GM21529 (cell line): ENCODE measurements around the gene RPS6KA5.
"Not testable (repeated sequence)": the region's sequence is repeated elsewhere in the genome, so short reads cannot be mapped to it uniquely, and the experiment has no call there.

Experiments
- ATAC-seq: cut with Tn5 transposase; IDR thresholded peaks from one replicate; pipeline ENCODE4 v1.9.1; 2021; ENCODE audit not compliant: unreplicated experiment

Gene RPS6KA5

DNA sequence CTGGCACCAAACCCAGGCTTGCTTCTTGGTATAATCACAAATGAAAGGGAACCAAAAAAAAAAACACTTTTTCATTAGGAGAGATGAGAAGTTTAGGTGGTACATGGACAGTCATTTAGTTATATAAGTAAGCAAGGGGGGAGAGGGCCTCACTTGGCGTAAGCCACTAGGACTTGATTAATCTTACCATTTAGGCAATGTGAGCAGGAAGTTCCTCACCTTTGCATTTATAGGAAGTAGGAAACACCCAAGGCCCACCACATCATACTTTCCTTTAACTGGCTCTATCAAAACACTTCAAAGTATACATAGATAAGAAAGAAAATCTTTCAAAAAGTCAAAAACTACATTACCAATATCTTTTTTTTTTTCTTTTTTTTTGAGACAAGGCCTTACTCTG lies 6.7 kb upstream of the RPS6KA5 start:
- no peak for ATAC-seq

DNA sequence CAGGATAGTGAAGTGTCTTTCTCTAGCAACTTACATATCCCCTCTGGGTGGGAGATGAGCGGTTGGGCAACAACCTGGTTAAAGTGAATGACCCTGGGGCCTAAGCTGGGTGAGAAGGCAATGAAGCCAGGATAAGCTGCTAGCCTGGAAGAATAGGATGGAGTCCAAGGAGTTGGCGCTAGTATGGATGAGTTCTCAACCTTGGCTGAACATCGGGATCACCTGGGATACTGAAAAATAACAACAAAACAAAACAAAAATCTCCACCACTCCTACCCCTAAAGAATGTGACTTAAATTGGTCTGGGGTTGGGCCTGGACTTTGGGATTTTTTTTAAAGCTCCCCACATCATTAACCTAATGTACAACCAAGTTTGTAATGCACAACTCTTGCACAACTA lies 4.8 kb upstream of the RPS6KA5 start:
- ATAC-seq: no peak

DNA sequence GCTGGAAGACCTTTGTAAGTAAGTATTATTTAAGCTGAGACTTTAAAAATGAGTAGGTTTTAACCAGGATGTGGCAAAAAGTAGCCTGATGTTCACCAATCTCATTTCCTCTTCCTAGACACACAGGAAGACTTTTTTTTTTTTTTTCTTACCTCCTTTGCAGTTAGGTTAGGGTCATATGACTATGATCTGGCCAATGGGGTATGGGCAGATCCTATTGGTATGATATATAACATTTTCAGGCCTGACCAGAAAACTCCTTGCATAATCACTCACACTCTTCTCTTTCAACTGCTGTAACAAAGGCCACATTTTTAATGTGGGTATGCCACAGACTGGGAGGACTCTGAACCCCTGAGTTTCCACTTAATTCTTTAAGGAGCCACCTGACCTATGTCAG lies 2.7 kb upstream of the RPS6KA5 start:
- no peak for ATAC-seq

DNA sequence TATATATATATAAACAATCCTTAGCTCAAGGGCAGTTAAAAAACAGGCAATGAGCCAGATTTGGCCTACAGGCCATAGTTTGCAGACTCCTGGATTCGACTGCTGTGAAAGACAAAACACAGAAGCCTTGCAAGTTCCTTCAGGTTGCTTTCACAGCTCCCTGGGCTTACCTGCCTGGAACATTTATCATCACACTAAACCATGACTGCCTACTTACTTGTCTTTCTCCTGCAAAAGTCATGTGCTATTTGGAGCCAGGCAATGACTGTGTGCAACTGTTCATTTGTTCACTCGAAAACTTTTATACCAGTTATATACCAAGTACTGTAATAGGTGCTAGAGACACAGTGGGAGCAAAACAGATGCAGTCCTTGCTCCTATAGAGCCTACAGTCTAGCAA lies 2.2 kb upstream of the RPS6KA5 start:
- ATAC-seq: no peak

DNA sequence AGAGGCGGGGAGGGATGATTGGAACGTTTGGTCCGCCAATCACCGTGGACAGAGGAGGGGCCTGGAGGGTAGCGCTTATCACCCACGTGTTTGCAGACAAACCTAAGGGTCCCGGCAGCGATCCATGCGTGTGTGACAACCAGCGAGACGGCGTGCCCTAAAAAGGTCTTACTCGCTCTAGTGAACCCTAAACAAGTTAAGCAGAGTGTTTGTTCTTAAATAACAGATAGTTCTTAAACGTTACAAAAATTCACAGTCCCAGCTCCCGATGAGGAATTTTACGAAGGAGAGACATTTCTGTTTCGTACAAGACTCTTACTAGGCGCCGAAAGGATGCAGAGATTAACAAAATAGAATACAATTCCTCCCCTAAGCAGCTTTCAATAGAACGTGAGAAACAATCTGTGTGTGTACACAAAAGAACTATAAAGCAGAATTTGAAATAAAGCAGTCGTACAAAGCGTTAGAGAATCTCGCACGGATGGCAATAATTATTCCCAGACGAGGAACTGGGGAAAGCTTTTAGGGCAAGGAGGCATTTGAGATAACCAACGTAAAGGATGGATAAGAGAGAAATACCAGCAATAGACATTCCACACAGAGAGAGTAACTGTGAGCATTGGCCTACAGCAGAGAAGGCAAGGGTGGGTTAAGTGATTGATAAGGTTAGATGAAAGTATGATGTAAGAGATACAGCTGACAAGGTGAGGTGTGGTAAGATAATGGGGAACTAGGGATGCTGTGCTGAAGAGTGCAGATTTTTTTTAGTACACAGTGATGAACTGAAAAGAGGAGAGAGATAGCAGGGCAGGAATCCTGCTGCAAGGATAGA lies 831 bp upstream of the RPS6KA5 start:
- ATAC-seq: no peak

DNA sequence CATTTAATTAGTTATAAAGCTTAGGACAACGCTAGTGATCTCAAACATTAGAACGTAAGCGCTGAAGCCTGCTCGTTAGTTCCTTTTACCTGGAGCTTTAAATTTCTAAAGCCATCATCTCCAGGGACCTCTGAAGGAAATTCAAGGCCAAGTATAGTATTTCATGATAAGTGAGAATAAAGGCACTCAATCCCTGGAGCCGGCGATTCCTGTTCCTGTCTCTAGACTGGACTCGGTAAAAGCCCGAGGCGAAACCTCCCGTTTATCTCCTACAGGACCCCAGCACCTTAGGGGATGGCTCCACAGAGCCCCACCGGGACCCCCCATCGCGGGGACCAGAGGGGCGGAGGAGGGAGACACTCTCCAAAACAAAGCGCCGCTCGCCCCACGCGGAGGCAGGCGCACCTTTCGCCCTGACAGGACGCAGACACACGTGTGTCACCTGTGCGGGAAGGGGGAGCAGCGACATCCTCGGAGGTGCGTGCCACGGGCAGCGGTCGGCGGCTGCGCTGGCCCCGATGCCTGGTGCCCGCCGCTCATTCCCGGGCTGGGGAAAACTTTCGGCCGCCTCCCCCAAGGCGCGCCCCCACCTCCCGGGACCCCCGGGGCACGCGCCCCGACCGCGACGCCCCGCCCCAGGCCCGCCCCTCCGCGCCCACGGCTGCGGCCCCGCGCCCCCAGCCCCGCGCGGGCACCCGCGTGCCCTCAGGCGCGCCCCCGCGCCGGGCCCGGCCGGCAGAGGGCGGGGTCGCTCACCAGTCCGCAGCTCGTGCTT lies 678 bp downstream of the RPS6KA5 start:
- ATAC-seq: peak; percentile 20

DNA sequence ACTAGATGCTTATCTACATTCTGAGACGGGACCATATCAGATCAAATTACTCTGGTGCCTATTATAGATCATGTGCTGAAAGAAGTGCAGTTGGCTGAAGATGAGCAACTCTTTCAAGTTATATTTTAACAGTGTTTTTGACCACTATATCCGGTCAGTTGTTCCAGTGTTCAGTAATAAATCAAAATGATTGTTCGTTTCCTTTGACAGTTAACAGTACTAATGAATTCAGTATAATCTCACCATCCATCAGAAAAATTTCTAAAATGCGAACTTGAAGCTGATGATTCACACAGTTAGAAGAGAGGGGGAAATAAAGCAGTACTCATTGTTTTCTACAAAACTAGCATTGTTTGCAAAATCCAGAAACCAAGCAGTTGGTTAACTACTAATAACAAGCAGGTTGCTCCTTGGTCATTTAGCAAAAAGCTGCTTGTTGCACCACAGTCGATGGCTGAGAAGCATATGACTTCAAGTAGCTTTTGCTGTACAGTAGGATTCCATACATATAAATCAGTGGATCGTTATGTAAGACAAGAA lies 2.3 kb downstream of the RPS6KA5 start:
- no peak for ATAC-seq

DNA sequence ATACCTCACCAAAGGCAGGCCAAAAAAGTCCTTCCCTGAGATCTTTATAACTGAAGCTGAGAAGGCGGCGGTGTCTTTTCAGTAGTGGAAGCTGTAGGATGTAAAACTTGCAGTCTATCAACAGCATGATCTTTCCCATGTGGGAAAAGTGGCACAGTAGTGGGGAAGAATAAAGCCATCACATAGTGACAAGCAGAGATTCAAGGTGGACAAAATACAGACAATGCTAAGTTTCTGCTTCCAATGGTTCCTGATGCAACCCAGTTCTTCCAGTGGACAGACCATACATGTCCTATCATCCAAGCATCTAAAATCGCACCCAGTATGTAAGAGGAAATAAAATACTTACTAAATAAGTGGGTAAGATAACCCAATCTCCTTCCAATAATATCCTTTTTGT lies 4.1 kb downstream of the RPS6KA5 start:
- ATAC-seq: no peak

DNA sequence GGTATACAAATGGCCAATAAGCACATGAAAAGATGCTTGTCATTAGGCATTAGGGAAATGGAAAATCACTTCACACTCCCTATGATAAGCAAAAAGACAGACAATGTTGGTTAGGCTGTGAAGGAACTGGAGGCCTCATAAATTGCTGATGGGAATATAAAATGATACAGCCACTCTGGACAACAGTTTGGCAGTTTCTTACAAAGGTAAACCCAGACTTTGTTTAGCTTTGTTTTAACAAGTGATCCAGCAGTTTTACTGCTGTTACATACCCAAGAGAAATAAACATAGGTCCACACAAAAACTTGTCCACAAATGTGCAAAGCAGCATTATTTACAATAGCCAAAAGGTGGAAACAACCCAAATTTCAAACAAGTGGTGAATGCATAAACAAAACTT lies 5.4 kb downstream of the RPS6KA5 start:
- no peak for ATAC-seq

DNA sequence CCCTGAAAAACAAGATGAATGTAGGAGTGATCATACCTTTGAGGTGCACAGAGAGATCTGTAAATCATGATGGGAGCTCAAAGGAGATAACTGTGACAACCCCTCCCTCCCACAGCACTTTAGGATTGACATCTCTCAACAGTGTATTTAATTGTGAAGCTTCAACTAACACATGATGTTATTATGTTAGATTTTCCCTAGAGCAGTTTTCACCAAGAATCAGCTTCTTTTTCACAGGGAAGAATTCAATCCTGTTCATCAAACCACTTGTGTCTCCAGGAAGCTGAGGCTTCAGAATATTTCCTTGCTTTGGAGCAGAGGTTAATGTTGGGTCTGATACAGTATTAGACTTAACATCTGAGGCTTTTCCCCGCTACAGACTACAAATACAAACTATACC lies 11.8 kb downstream of the RPS6KA5 start:
- ATAC-seq: no peak

DNA sequence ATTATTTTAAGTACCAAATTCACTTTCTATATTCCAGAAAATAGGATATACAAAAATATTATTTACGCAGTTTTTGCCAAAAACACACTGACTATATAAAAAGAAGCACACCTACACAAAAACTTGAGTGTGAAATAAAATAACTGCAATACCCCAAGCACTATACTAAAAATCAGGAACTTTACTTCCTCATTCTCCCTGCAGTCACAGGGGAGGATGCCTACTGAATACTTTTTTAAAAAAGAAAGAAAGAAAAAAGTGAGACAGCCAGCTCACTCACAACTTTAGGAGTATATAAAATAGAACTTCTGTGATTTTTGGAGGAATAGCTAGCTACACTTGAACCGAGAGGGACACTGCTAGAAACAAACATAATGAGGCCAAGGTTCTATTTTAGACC lies 12.2 kb downstream of the RPS6KA5 start:
- no peak for ATAC-seq

DNA sequence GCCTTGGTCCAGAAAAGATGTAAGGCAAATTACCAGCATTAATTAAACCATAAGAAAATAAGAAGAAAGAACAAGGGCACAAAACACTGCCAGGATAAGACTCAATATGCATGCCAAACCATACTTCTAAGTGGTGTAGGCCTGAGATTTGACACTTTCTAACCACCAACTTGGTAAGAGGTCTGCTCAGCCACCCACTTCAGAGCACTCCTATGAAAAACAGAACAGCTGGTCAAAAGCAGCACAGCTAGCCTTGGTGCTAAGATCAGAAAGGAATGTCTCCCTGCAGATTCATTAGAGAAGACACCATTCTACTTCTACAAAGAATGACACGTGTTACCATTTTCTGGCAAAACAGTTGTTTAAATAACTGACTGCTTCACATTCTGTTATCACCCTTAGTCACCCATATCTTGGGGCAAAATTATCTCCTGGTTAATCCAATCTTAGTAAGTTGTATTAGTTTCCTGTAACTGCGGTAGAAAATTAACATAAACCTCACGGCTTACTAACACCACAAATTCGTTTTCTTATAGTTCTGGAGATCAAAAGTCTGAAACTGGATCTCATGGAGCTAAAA lies 13.2 kb downstream of the RPS6KA5 start:
- no peak for ATAC-seq

DNA sequence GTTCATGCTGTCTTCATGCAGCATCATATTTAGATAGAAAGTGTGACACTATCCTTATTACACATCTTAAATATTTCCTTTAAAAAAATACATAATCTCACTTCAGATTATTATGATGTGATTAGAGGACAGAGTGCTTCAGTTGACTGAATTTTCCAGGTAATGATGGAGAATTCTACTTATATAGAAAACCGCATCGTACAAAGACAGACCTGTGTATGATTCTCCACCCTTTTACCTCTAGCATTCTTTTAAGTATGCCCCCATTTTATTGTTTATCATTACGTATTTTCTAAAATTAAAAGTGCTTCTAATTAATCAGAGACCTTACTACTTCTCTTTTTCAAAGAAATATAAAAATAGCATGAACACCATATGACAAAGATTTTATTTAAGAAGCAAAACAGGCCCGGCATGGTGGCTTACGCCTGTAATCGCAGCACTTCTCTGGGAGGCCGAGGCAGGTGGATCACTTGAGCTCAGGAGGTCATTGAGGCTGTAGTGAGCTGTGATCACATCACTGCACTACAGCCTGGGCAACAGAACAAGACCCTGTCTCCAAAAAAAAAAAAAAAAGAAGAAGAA lies 13.9 kb downstream of the RPS6KA5 start:
- no peak for ATAC-seq

DNA sequence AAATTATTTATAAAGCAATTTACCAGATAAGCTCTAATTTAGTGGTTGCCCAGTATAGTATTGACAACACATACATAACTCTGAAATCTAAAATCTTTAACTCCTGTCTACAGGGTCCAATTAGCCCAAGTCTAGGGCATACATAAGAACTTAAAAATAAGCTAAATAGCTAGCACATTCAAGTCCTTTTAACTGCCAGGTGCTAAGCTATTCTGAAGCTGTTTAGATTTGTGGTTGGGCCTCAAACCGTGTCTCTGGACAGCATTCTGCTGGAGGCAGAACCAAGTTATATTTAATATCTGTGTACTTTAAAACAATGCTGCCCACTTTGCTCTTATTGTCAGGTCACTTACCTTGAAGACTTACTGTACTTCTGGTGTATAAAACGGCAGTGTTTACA lies 19.0 kb downstream of the RPS6KA5 start:
- ATAC-seq: no peak

DNA sequence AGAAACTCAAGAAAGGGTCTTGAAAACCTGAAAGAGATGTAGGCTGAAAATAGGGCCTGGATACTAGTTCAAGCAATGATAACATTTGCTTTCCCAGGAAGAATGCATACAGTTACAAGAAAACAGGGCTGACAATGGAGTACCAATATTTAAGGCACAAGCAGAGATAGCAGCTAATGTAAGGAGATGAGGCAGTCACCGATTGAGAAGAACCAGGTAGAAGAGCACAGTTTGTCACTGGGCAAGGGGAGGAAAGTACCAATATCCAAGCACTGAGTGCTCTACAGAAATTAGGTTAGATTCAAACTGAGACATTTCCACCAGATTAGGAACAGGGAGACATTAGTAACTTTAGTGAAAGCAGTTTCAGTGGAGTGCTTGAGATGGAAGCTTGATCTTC lies 19.9 kb downstream of the RPS6KA5 start:
- ATAC-seq: no peak

DNA sequence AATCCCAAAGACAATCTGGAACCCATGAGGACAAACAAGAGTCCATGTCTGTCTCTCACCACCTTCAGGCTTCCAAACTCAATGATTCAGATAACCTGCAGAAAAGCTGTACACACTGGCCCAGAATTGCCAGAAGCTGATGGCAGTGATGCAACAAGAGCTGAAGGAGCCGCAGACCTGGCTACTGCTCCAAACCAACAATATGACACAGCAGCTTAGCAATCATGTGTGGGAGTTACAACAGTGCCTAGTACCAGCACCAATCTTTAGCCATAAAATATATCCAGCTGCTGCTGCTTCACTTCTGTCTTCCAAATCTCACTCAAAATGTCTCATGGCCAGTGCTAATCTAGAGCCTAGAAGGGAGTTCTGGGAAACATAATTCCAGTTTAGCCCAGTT lies 22.0 kb downstream of the RPS6KA5 start:
- no peak for ATAC-seq

DNA sequence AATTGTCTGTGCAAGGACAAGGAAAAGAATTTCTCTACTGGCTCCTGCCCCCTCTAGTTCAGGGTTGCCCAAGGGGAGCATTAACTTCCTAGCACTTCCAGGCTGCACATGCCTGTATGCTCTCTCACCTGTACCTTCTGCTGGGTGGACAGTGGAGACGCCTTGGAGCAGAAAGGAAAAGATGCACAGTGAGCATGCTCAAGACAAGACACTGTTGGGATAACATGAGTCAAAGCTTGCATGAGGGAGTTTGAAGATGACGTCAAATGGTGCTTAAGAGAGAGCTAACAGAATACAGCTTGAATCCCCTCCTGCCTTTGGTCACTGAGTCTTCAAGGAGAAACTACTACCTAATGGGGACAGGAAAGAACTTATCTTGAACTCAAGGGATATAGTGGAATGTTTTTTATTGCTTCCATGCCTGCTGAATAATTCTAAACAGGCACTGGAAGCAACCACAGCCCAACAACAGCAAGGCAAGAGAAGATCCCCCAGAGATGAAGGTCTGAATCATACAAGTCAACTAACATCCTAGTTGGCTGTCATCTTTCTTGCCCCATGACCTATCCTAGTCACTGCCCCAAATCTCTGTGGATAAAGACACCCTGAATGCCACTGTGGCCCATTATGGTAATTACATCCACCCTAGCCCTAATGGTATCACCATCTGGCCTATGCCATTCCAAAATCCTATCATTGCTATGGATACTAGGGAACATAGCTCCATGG lies 23.5 kb downstream of the RPS6KA5 start:
- ATAC-seq: no peak

DNA sequence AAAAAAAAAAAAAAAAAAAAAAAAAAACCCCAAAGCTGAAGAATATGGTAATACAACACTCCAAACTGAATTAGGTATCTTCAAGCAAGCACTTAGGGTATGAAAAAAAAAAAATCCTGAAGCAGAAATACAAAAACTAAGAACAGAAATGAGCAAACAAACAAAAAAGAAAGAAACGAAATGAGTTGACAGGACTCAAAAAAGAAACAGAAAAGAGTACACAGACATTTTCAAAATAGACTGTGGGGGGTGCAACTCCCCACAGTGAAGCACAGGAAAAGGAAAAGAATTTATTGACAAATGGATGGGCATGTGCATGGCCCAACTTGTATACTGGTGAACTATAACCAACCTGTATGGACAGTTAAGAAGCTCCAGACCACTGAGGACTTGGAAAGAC lies 24.6 kb downstream of the RPS6KA5 start:
- peak; percentile 73 for ATAC-seq

DNA sequence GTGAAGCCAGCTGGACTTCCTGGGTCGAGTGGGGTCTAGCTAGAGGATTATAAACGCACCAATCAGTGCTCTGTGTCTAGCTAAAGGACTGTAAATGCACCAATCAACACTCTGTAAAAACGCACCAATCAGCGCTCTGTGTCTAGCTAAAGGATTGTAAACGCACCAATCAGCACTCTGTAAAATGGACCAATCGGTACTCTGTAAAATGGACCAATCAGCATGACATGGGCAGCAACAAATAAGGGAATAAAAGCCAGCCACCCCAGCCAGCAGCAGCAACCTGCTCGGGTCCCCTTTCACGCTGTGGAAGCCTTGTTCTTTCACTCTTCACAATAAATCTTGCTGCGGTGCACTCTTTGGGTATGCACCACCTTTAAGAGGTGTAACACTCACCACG lies 26.1 kb downstream of the RPS6KA5 start:
- not testable (repeated sequence) for ATAC-seq

DNA sequence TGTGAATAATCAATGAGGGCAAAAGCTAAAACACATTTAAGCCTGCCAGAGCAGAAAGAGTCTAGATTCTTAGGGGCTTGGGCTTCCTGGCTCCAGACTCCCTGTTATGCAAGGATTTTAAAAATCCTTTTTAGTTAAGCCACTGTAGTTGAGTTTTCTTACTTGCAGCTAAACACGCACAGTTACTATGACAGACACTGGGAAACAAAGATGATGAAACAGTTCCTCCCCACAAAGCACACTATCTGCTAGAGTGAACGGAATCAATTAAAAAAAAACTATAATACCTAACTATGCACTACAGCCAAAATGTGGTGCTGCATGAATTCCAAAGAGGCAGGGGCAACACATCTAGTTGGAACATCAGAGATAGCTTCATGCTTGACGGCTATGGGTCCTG lies 28.2 kb downstream of the RPS6KA5 start:
- ATAC-seq: no peak

DNA sequence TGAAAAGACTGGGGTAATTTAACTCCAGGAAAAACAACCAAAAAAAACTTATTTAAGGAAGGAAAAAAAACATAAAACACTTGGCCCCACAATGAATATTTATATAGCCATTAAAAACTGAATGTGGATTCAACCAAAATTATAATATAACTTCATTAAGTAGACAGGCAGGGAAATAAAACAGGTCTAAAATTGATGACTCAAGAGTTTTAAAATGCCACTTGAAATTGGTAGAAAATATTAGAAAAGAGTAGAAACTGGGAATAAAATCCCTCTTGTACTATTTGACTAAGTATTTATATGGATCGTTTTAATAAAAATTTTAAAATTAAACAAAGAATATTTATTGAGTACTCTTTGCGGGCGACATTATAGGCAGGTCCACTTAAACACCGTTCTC lies 28.8 kb downstream of the RPS6KA5 start:
- ATAC-seq: no peak
